Measurements from ENCODE around the gene WDR7. TPM values are rescaled to one million over a fixed set of nuclear protein-coding genes. Genes with fewer than 3 reads are reported as not detected.

WDR7 gene
- 10 to 100 TPM; 18.0 to 19.5 TPM for total RNA-seq

- Mint-ChIP-seq H3K4me3 (peak within 1 kb of the TSS; percentile 90), H3K27ac (peak within 1 kb of the TSS; percentile 92), H3K27me3 (no peaks in the 10 kb centered on the region), H3K9me3 (no peaks in the 10 kb centered on the region), H3K4me1 (ENCODE audit: low read depth) (peaks cover 50% of the 10 kb centered on the region), H3K36me3 (peaks cover 3% of the 10 kb centered on the region)
- CTCF ChIA-PET, result interaction anchor here (0.6 to 2.7 kb wide), 5 partner anchors 10 to 1231 kb away, joined by 3 to 15 read pairs (median 6); partner anchors contain the start of gene TXNL1
- DNase-seq, result peak; percentile 98
- intact Hi-C loops (cut with micrococcal nuclease), result loop anchor here (1.0 to 10.0 kb wide), 7 partner anchors 13 to 1184 kb away; partner anchors contain the start of genes NARS1, ONECUT2 and TXNL1
- POLR2A ChIA-PET, result interaction anchor here (1.0 to 3.9 kb wide), 2 partner anchors 10 to 13 kb away, joined by 4 to 32 read pairs; partner anchors contain the start of gene TXNL1
Observed at GRCh38 chr18:56650944-56651770, at the start of gene WDR7. Gene WDR7, plus strand, starts transcription at chr18:56651359. Its CDS starts 21,157 bp downstream, at chr18:56672516.

- CTCF ChIA-PET, result no interaction called here
- no peak overlapping the region for H3K4me3 Mint-ChIP-seq
- DNase-seq, result no peak
- no peaks in the 10 kb centered on the region for H3K4me1 Mint-ChIP-seq (ENCODE audit: low read depth)
- intact Hi-C loops (cut with micrococcal nuclease), result no loop called here
- H3K27me3 Mint-ChIP-seq, result no peaks in the 10 kb centered on the region
- POLR2A ChIA-PET, result no interaction called here
- no peak overlapping the region for H3K27ac Mint-ChIP-seq
- H3K9me3 Mint-ChIP-seq, result no peaks in the 10 kb centered on the region
- H3K36me3 Mint-ChIP-seq, result peaks cover 41% of the 10 kb centered on the region
Observed at GRCh38 chr18:56606618-56607017, 44.5 kb upstream of the WDR7 start.

- Mint-ChIP-seq H3K9me3 (no peaks in the 10 kb centered on the region), H3K27me3 (no peaks in the 10 kb centered on the region), H3K36me3 (peaks cover 44% of the 10 kb centered on the region), H3K27ac (no peak overlapping the region), H3K4me3 (no peak overlapping the region), H3K4me1 (ENCODE audit: low read depth) (no peaks in the 10 kb centered on the region)
- ChIA-PET POLR2A (no interaction called here), CTCF (interaction anchor here (0.6 kb wide), 1 partner anchor 15 kb away, joined by 3 read pairs; no protein-coding TSS in a partner anchor)
- no peak for DNase-seq
- intact Hi-C loops (cut with micrococcal nuclease), result no loop called here
Observed at GRCh38 chr18:56615738-56616520, 35.2 kb upstream of the WDR7 start.

GRCh38 chr18:56627991-56628390, 23.2 kb upstream of the WDR7 start:
- Mint-ChIP-seq H3K4me1 (ENCODE audit: low read depth) (peaks cover 50% of the 10 kb centered on the region), H3K27me3 (no peaks in the 10 kb centered on the region), H3K4me3 (no peak overlapping the region), H3K36me3 (peaks cover 23% of the 10 kb centered on the region), H3K27ac (no peak overlapping the region), H3K9me3 (no peaks in the 10 kb centered on the region)
- CTCF ChIA-PET, result no interaction called here
- POLR2A ChIA-PET, result no interaction called here
- no peak for DNase-seq
- intact Hi-C loops (cut with micrococcal nuclease), result no loop called here

- no peaks in the 10 kb centered on the region for H3K9me3 Mint-ChIP-seq
- DNase-seq, result no peak
- H3K36me3 Mint-ChIP-seq, result peaks cover 30% of the 10 kb centered on the region
- no peak overlapping the region for H3K4me3 Mint-ChIP-seq
- peaks cover 77% of the 10 kb centered on the region for H3K4me1 Mint-ChIP-seq (ENCODE audit: low read depth)
- H3K27me3 Mint-ChIP-seq, result no peaks in the 10 kb centered on the region
- POLR2A ChIA-PET, result no interaction called here
- no peak overlapping the region for H3K27ac Mint-ChIP-seq
- intact Hi-C loops (cut with micrococcal nuclease), result no loop called here
- CTCF ChIA-PET, result interaction anchor here (1.1 kb wide), 1 partner anchor 10 kb away, joined by 3 read pairs; no protein-coding TSS in a partner anchor
Observed at GRCh38 chr18:56632070-56633022, 18.8 kb upstream of the WDR7 start.

- Mint-ChIP-seq H3K4me3 (no peak overlapping the region), H3K27ac (no peak overlapping the region), H3K4me1 (ENCODE audit: low read depth) (peaks cover 67% of the 10 kb centered on the region), H3K36me3 (peaks cover 33% of the 10 kb centered on the region), H3K27me3 (no peaks in the 10 kb centered on the region), H3K9me3 (no peaks in the 10 kb centered on the region)
- no peak for DNase-seq
- ChIA-PET POLR2A (no interaction called here), CTCF (no interaction called here)
- intact Hi-C loops (cut with micrococcal nuclease), result loop anchor here (5.0 kb wide), 1 partner anchor 987 kb away; the partner anchor contains the start of gene NARS1
Observed at GRCh38 chr18:56635007-56635406, 16.2 kb upstream of the WDR7 start.

GRCh38 chr18:56637176-56637575, 14.0 kb upstream of the WDR7 start:
- CTCF ChIA-PET, result interaction anchor here (1.4 to 2.8 kb wide), 2 partner anchors 14 to 72 kb away, joined by 8 to 15 read pairs; partner anchors contain the start of gene WDR7
- Mint-ChIP-seq H3K27me3 (no peaks in the 10 kb centered on the region), H3K9me3 (no peaks in the 10 kb centered on the region), H3K27ac (peak overlapping the region; percentile 94), H3K4me3 (peak overlapping the region; percentile 99), H3K4me1 (ENCODE audit: low read depth) (peaks cover 52% of the 10 kb centered on the region), H3K36me3 (peaks cover 24% of the 10 kb centered on the region)
- intact Hi-C loops (cut with micrococcal nuclease), result loop anchor here (5.0 kb wide), 1 partner anchor 985 kb away; the partner anchor contains the start of gene NARS1
- POLR2A ChIA-PET, result interaction anchor here (2.9 kb wide), 1 partner anchor 14 kb away, joined by 32 read pairs; the partner anchor contains the start of gene WDR7
- DNase-seq, result no peak

- Mint-ChIP-seq H3K27me3 (no peaks in the 10 kb centered on the region), H3K4me3 (peak overlapping the region; percentile 99), H3K4me1 (ENCODE audit: low read depth) (peaks cover 47% of the 10 kb centered on the region), H3K27ac (peak overlapping the region; percentile 94), H3K9me3 (no peaks in the 10 kb centered on the region), H3K36me3 (peaks cover 20% of the 10 kb centered on the region)
- intact Hi-C loops (cut with micrococcal nuclease), result loop anchor here (1.0 to 5.0 kb wide), 3 partner anchors 14 to 985 kb away; partner anchors contain the start of genes NARS1 and WDR7
- CTCF ChIA-PET, result interaction anchor here (1.4 to 2.8 kb wide), 3 partner anchors 13 to 72 kb away, joined by 3 to 15 read pairs (median 8); partner anchors contain the start of gene WDR7
- POLR2A ChIA-PET, result interaction anchor here (2.9 kb wide), 1 partner anchor 13 kb away, joined by 32 read pairs; the partner anchor contains the start of gene WDR7
- no peak for DNase-seq
Observed at GRCh38 chr18:56637711-56638231, 13.4 kb upstream of the WDR7 start.

GRCh38 chr18:56638232-56639103, 12.7 kb upstream of the WDR7 start, which contains the start of gene TXNL1:
Gene TXNL1, minus strand, starts transcription at chr18:56638592. Its CDS starts 152 bp downstream, at chr18:56638440.
- H3K4me1 Mint-ChIP-seq (ENCODE audit: low read depth), result peaks cover 44% of the 10 kb centered on the region
- peak within 1 kb of the TSS; percentile 94 for H3K27ac Mint-ChIP-seq
- H3K27me3 Mint-ChIP-seq, result no peaks in the 10 kb centered on the region
- intact Hi-C loops (cut with micrococcal nuclease), result loop anchor here (1.0 to 5.0 kb wide), 3 partner anchors 13 to 984 kb away; partner anchors contain the start of genes NARS1 and WDR7
- ChIA-PET CTCF (interaction anchor here (1.4 to 2.8 kb wide), 3 partner anchors 12 to 71 kb away, joined by 3 to 15 read pairs (median 8); partner anchors contain the start of gene WDR7), POLR2A (interaction anchor here (2.9 kb wide), 1 partner anchor 12 kb away, joined by 32 read pairs; the partner anchor contains the start of gene WDR7)
- H3K4me3 Mint-ChIP-seq, result peak within 1 kb of the TSS; percentile 99
- H3K9me3 Mint-ChIP-seq, result no peaks in the 10 kb centered on the region
- peaks cover 16% of the 10 kb centered on the region for H3K36me3 Mint-ChIP-seq
- DNase-seq, result peak; percentile 100

- intact Hi-C loops (cut with micrococcal nuclease), result loop anchor here (5.0 kb wide), 1 partner anchor 983 kb away; the partner anchor contains the start of gene NARS1
- ChIA-PET POLR2A (interaction anchor here (2.9 kb wide), 1 partner anchor 12 kb away, joined by 32 read pairs; the partner anchor contains the start of gene WDR7), CTCF (interaction anchor here (1.5 to 2.8 kb wide), 2 partner anchors 12 to 14 kb away, joined by 3 to 15 read pairs; partner anchors contain the start of gene WDR7)
- Mint-ChIP-seq H3K36me3 (peaks cover 13% of the 10 kb centered on the region), H3K27me3 (no peaks in the 10 kb centered on the region), H3K27ac (peak overlapping the region; percentile 94), H3K9me3 (no peaks in the 10 kb centered on the region), H3K4me1 (ENCODE audit: low read depth) (peaks cover 42% of the 10 kb centered on the region), H3K4me3 (peak overlapping the region; percentile 99)
- no peak for DNase-seq
Observed at GRCh38 chr18:56639104-56639381, 12.1 kb upstream of the WDR7 start.

Measured in activated CD4-positive, alpha-beta memory T cell treated with anti-CD3 and anti-CD28 coated beads for 36 hours (primary cell).